ENCODE data around the gene MED7. TPM values are rescaled to one million over a fixed set of nuclear protein-coding genes. Genes with fewer than 3 reads are reported as not detected.

Gene MED7
- total and polyA plus RNA-seq, 9 of the 15 experiments (the other 6 are each of a cell fraction or from before 2014, with no cell fraction given): 4.5 to 38.7 (median 12.2) TPM

- TF ChIP-seq SUPT5H (IDR thresholded peaks at IDR 0.05) (peak; percentile 83), ILK (tag; IDR thresholded peaks at IDR 0.05; ENCODE audit: borderline replicate concordance, low read depth) (no peak), HMG20B (CRISPR knock-in tag; IDR thresholded peaks at IDR 0.05) (no peak), ZNF592 (IDR thresholded peaks at IDR 0.05) (no peak), NR2C2 (CRISPR knock-in tag; IDR thresholded peaks at IDR 0.05) (no peak), NR2C2 (tag; IDR thresholded peaks at IDR 0.05) (peak; percentile 51; the same call in 1 of the 2 replicates), SLC30A9 (CRISPR knock-in tag; IDR thresholded peaks at IDR 0.05) (no peak), ZNF197 (CRISPR knock-in tag; IDR thresholded peaks at IDR 0.05; ENCODE audit: low read depth) (0 out of 2 replicates have a peak, but pooled peaks have one; percentile 28), SNRNP70 (optimal IDR thresholded peaks at IDR 0.05; ENCODE audit: low read depth, low read length) (no peak), ATF7 (IDR thresholded peaks at IDR 0.05) (peak; percentile 76; the same call in 1 of the 2 replicates), ZKSCAN8 (CRISPR knock-in tag; IDR thresholded peaks at IDR 0.05) (no peak), RBM14 (IDR thresholded peaks at IDR 0.05; ENCODE audit: borderline replicate concordance, insufficient read depth, low read depth, low read length) (no peak), MNT (conservative IDR thresholded peaks at IDR 0.05) (0 out of 4 replicates have a peak, but pooled peaks of 1 of the 2 experiments have one; percentile 28), ZFX (CRISPR knock-in tag; IDR thresholded peaks at IDR 0.05) (peak; percentile 82), ZNF217 (CRISPR knock-in tag; IDR thresholded peaks at IDR 0.05) (no peak), SIN3A (IDR thresholded peaks at IDR 0.05; ENCODE audit: borderline replicate concordance in 2 of 2, control insufficient read depth in 1 of 2, low read depth in 2 of 2, low read length in 2 of 2) (peak in 1 of 2 experiments; percentile 72; a peak in 1 of 4 replicates), KDM1A (IDR thresholded peaks at IDR 0.05) (peak; percentile 30 to 61; a peak in 1 of 4 replicates), ZBTB1 (CRISPR knock-in tag; IDR thresholded peaks at IDR 0.05; ENCODE audit: borderline replicate concordance, low read depth) (no peak), IRF1 (CRISPR knock-in tag; IDR thresholded peaks at IDR 0.05; ENCODE audit: borderline replicate concordance) (no peak)
Measured at GRCh38 chr5:157142317-157143126, at the start of gene MED7 (continued).
